MM.1S (cell line): ENCODE data around the gene PAXX.

Experiments
- EZH2 ChIP-seq: fragments of 300-600 bp; sonication (generic); optimal IDR thresholded peaks from 2 replicates; pipeline ENCODE3; 2017; ENCODE audit warnings: low read depth, mild to moderate bottlenecking, antibody characterized with exemption, low read length, mixed read lengths
- TF ChIP-seq, protein P1 (sequence below): fragments of 300-600 bp; sonication (generic); IDR thresholded peaks from 2 replicates; pipeline ENCODE4 v1.5.1; 2016; ENCODE audit warnings: antibody characterized with exemption, low read length, mixed read lengths

DNA sequence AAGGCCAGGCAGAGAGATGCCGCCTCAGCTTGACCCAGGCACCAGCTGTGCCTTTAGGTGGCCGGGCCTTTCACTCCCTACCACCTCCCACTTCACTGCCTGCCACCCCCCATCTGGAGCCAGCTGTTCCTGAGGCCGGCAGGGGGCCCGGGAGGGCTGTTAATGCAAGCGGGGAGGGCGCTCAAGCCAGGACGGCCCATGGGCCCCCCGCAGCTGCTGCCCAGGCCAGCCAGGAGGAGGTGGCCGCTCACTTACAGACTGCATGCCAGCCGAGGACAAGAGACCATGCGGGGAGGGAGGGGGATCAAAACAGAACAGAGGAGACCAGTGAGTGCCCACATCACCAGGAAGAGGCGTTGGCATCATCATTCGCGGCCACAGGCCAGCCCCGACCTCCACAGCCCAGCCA, 31.4 kb downstream of the PAXX start:
- TF ChIP-seq, protein P1, sequence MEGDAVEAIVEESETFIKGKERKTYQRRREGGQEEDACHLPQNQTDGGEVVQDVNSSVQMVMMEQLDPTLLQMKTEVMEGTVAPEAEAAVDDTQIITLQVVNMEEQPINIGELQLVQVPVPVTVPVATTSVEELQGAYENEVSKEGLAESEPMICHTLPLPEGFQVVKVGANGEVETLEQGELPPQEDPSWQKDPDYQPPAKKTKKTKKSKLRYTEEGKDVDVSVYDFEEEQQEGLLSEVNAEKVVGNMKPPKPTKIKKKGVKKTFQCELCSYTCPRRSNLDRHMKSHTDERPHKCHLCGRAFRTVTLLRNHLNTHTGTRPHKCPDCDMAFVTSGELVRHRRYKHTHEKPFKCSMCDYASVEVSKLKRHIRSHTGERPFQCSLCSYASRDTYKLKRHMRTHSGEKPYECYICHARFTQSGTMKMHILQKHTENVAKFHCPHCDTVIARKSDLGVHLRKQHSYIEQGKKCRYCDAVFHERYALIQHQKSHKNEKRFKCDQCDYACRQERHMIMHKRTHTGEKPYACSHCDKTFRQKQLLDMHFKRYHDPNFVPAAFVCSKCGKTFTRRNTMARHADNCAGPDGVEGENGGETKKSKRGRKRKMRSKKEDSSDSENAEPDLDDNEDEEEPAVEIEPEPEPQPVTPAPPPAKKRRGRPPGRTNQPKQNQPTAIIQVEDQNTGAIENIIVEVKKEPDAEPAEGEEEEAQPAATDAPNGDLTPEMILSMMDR: no peak
- no peak for TF ChIP-seq EZH2
